Fibroblast of the aortic adventitia (primary cell): Measurements from ENCODE around the gene PRICKLE4. TPM values are rescaled to one million over a fixed set of nuclear protein-coding genes. Genes with fewer than 3 reads are reported as not detected.

ENCODE experiments used
- DNase-seq: peaks from one replicate; pipeline ENCODE4 v3.0.0-alpha.2; 2010; ENCODE audit warnings: low read depth
- H3K4me3 ChIP-seq: 2 replicates; pipeline ENCODE4 v1.5.1; 2011; ENCODE audit warnings: low read depth, mild to moderate bottlenecking, control low read depth, low read length, moderate library complexity
- total RNA-seq: library from RNA; depleted of rRNA; stranded (reverse); fragments of >200 nt; gene quantifications from 2 replicates; pipeline ENCODE4 v1.2.3, GENCODE V29; 2012; ENCODE audit warnings: low replicate concordance
- TF ChIP-seq, protein P1 (sequence below): IDR thresholded peaks from 2 replicates; pipeline ENCODE4 v1.5.1; 2011; ENCODE audit warnings: mild to moderate bottlenecking, low read length, control low read depth, inconsistent platforms; ENCODE audit not compliant: insufficient read depth

The PRICKLE4 gene
- total RNA-seq, 1 donor, result 0.45 TPM

- no peak for DNase-seq
- no peak overlapping the region for H3K4me3 ChIP-seq
- TF ChIP-seq, protein P1, sequence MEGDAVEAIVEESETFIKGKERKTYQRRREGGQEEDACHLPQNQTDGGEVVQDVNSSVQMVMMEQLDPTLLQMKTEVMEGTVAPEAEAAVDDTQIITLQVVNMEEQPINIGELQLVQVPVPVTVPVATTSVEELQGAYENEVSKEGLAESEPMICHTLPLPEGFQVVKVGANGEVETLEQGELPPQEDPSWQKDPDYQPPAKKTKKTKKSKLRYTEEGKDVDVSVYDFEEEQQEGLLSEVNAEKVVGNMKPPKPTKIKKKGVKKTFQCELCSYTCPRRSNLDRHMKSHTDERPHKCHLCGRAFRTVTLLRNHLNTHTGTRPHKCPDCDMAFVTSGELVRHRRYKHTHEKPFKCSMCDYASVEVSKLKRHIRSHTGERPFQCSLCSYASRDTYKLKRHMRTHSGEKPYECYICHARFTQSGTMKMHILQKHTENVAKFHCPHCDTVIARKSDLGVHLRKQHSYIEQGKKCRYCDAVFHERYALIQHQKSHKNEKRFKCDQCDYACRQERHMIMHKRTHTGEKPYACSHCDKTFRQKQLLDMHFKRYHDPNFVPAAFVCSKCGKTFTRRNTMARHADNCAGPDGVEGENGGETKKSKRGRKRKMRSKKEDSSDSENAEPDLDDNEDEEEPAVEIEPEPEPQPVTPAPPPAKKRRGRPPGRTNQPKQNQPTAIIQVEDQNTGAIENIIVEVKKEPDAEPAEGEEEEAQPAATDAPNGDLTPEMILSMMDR, result no peak
Observed at GRCh38 chr6:41775293-41775882, 5.2 kb upstream of the PRICKLE4 start.

DNA sequence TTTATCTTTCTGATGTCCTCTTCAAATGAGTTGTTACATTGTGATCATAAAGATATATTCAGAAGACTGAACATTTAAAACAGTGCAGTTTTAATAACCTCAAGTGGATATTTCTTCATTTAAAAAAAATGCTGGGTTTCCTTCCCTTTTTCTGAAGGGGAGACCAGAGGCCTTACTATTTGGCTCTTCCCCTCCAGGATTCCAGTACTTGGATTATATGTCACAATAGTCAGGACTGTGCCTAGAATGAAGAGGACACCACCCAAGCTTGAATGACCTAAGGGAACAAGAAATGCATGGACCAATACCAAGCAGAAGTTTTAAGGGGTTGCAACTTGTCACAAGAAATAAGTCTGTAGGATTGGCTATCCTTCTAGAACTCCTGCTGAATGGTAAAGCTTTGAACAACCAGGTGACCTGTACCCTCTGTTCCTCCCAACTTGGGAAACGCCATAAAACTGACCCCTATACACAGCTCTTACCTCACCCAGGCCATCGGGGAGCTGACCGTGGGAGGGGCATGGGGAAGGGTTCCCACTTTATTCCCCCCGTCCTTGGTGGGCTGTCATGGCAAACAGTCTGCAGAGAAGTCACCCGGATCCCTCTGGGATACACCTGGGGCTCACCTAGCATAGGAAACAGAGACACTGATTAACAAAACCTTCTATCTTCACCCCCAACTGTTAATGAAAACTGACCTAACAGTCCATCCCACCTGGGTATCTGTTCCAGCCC, 2.9 kb upstream of the PRICKLE4 start:
- DNase-seq, result no peak

GRCh38 chr6:41778895-41779294, 1.7 kb upstream of the PRICKLE4 start:
- TF ChIP-seq, protein P1, result no peak
- DNase-seq, result no peak
- H3K4me3 ChIP-seq, result peak overlapping the region; percentile 79

More for the DNA sequence above, 2.9 kb upstream of the PRICKLE4 start:
- TF ChIP-seq, protein P1, result no peak
- H3K4me3 ChIP-seq, result no peak overlapping the region

DNA sequence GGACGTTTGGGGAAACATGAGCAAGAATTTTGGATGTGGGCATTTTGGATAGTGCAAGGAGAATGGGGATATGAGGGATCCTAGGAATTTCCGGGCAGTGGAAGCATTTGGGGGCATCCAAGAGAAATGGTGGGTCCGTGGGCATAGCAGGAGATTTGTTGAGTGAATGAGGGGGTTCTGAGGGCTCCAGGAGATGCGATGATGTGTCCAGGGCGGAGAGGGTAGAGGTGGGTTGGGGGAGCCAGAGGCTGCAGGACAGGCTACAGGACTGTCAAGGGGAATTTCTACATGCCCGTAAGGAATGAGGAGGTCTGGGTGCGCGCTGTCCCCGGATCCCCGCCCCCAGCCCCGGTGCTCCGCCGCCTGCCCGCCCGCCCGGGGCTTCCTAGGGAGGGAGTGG, 1.2 kb upstream of the PRICKLE4 start:
- peak overlapping the region; percentile 79 for H3K4me3 ChIP-seq
- TF ChIP-seq, protein P1, result no peak
- DNase-seq, result no peak

GRCh38 chr6:41779788-41780550, 613 bp upstream of the PRICKLE4 start, which contains the start of gene FRS3:
FRS3 (minus strand) TSS chr6:41779900; CDS start chr6:41776987, 2,913 bp downstream.
- peak; percentile 94 for DNase-seq
- TF ChIP-seq, protein P1, result peak; percentile 94
- peak within 1 kb of the TSS; percentile 79 for H3K4me3 ChIP-seq

- H3K4me3 ChIP-seq, result no peak overlapping the region
- TF ChIP-seq, protein P1, result no peak
- no peak for DNase-seq
Observed at GRCh38 chr6:41781366-41781730, 766 bp downstream of the PRICKLE4 start.
